CD14-positive monocyte (primary cell): ENCODE data around the gene SH2D1B. TPM values are rescaled to one million over a fixed set of nuclear protein-coding genes. Genes with fewer than 3 reads are reported as not detected.

Experiments used
- DNase-seq, 3 donors: peaks; one replicate each; pipeline ENCODE4 v3.0.0-alpha.2; 2011 to 2022
- H2AFZ ChIP-seq: 2 replicates; pipeline ENCODE4 v1.6.0; 2012; ENCODE audit warnings: mild to moderate bottlenecking, low read depth, low read length, inconsistent platforms; ENCODE audit not compliant: insufficient read depth, poor library complexity, severe bottlenecking
- H3K27ac ChIP-seq, 2 donors: 1 replicate in 1 of 2; 2 replicates in 1 of 2; pipeline ENCODE4 v1.5.1; 2012 to 2013; ENCODE audit warnings: low read length in 2 of 2, control low read depth in 1 of 2, inconsistent platforms in 1 of 2, low read depth in 1 of 2, mild to moderate bottlenecking in 1 of 2
- H3K27me3 ChIP-seq, 2 donors: one replicate each; pipeline versions ENCODE4 v1.6.0 to v1.6.1; 2011 to 2013; ENCODE audit warnings: low read length in 2 of 2; ENCODE audit not compliant: control insufficient read depth in 2 of 2, insufficient read depth in 2 of 2
- H3K36me3 ChIP-seq, 2 donors: replicated peaks in 1 of 2; 1 replicate in 1 of 2; 2 replicates in 1 of 2; pipeline versions ENCODE4 v1.5.1 to v1.6.1; 2012 to 2013; ENCODE audit warnings: low read length in 2 of 2, control low read depth in 1 of 2, inconsistent platforms in 1 of 2, mild to moderate bottlenecking in 1 of 2; ENCODE audit not compliant: insufficient read depth in 2 of 2, control insufficient read depth in 1 of 2
- H3K4me1 ChIP-seq, 2 donors: 1 replicate in 1 of 2; 2 replicates in 1 of 2; pipeline versions ENCODE4 v1.5.1 to v1.6.1; 2012 to 2013; ENCODE audit warnings: low read length in 2 of 2, control low read depth in 1 of 2, inconsistent platforms in 1 of 2, mild to moderate bottlenecking in 1 of 2, moderate library complexity in 1 of 2; ENCODE audit not compliant: insufficient read depth in 2 of 2, control insufficient read depth in 1 of 2
- H3K4me2 ChIP-seq: replicated peaks from 2 replicates; pipeline ENCODE3; 2012; ENCODE audit warnings: low read length, moderate library complexity, mild to moderate bottlenecking; ENCODE audit not compliant: poor library complexity, severe bottlenecking; ENCODE audit errors: extremely low read depth
- H3K4me3 ChIP-seq, 3 experiments: fragments of 200-600 bp in 1 of 3; sonication (generic) in 1 of 3; replicated peaks in 1 of 3; 1 replicate in 2 of 3; 2 replicates in 1 of 3; pipeline ENCODE4 v1.5.1; 2011 to 2013; ENCODE audit warnings: low read length in 3 of 3, mild to moderate bottlenecking in 3 of 3, control low read depth in 2 of 3, low read depth in 2 of 3, inconsistent platforms in 1 of 3, moderate library complexity in 1 of 3
- H3K79me2 ChIP-seq: 2 replicates; pipeline ENCODE4 v1.6.0; 2012; ENCODE audit warnings: mild to moderate bottlenecking, control low read depth, inconsistent platforms, low read length, moderate library complexity; ENCODE audit not compliant: insufficient read depth
- H3K9ac ChIP-seq: 2 replicates; pipeline ENCODE4 v1.6.0; 2017; ENCODE audit warnings: low read length, mild to moderate bottlenecking; ENCODE audit not compliant: insufficient read depth, poor library complexity, severe bottlenecking
- H3K9me3 ChIP-seq, 2 donors: replicated peaks in 1 of 2; 1 replicate in 1 of 2; 2 replicates in 1 of 2; pipeline versions ENCODE4 v1.5.1 to v1.6.1; 2012 to 2013; ENCODE audit warnings: low read length in 2 of 2, control low read depth in 1 of 2; ENCODE audit not compliant: control insufficient read depth in 1 of 2, insufficient read depth in 1 of 2
- H4K20me1 ChIP-seq: 2 replicates; pipeline ENCODE4 v1.6.0; 2012; ENCODE audit warnings: mild to moderate bottlenecking, low read length, control low read depth, moderate library complexity; ENCODE audit not compliant: insufficient read depth
- H3K27ac Mint-ChIP-seq, 7 donors: one replicate each; pipeline ENCODE4 v1.8.0; 2020; ENCODE audit warnings: mild to moderate bottlenecking in 7 of 7, mixed read lengths in 7 of 7, moderate library complexity in 6 of 7, inconsistent platforms in 2 of 7
- H3K27me3 Mint-ChIP-seq, 3 donors: one replicate each; pipeline ENCODE4 v1.8.0; 2021 to 2022; ENCODE audit warnings: low read depth in 3 of 3, mild to moderate bottlenecking in 3 of 3, mixed read lengths in 3 of 3, moderate library complexity in 3 of 3, inconsistent platforms in 1 of 3
- H3K36me3 Mint-ChIP-seq, 2 donors: one replicate each; pipeline ENCODE4 v1.8.0; 2020; ENCODE audit warnings: mixed read lengths in 2 of 2, inconsistent platforms in 1 of 2, mild to moderate bottlenecking in 1 of 2
- H3K4me1 Mint-ChIP-seq: one replicate; pipeline ENCODE4 v1.8.0; 2020; ENCODE audit warnings: mild to moderate bottlenecking, mixed read lengths
- H3K4me3 Mint-ChIP-seq, 2 donors: one replicate each; pipeline ENCODE4 v1.8.0; 2020; ENCODE audit warnings: mild to moderate bottlenecking in 2 of 2, mixed read lengths in 2 of 2, moderate library complexity in 1 of 2
- H3K9me3 Mint-ChIP-seq, 7 donors: one replicate each; pipeline ENCODE4 v1.8.0; 2020 to 2022; ENCODE audit warnings: mixed read lengths in 7 of 7, mild to moderate bottlenecking in 6 of 7, moderate library complexity in 6 of 7, inconsistent platforms in 2 of 7
- WGBS: methylation state at CpG from one replicate; pipeline ENCODE4 v1.1.5; 2013; ENCODE audit warnings: missing lambda C conversion rate; ENCODE audit not compliant: insufficient coverage; 5-methylcytosine and 5-hydroxymethylcytosine counted together
- intact Hi-C, 2 donors: fragments of 100-400 bp; cut with micrococcal nuclease; formaldehyde crosslinking; loops; one replicate each; pipeline versions ENCODE4 v1.15.0 to v1.15.1; 2023
- polyA plus RNA-seq, 3 donors: library from polyadenylated mRNA; depleted of rRNA in 1 of 3; unstranded in 2 of 3; stranded (reverse) in 1 of 3; fragments of 300-500 nt in 2 of 3; fragments of >200 nt in 1 of 3; fragmentation: Illumina TruSeq in 2 of 3; gene quantifications; 1 replicate in 2 of 3; 2 replicates in 1 of 3; pipeline ENCODE4 v1.2.3, GENCODE V29; 2012 to 2021
- TF ChIP-seq, protein P1 (sequence below): fragments of 200-600 bp; IDR thresholded peaks from one replicate; pipeline ENCODE4 v1.8.0; 2022; ENCODE audit warnings: antibody characterized with exemption, mild to moderate bottlenecking

Gene SH2D1B
- polyA plus RNA-seq, 3 donors: 0.88 to 2.9 (median 1.7) TPM

DNA sequence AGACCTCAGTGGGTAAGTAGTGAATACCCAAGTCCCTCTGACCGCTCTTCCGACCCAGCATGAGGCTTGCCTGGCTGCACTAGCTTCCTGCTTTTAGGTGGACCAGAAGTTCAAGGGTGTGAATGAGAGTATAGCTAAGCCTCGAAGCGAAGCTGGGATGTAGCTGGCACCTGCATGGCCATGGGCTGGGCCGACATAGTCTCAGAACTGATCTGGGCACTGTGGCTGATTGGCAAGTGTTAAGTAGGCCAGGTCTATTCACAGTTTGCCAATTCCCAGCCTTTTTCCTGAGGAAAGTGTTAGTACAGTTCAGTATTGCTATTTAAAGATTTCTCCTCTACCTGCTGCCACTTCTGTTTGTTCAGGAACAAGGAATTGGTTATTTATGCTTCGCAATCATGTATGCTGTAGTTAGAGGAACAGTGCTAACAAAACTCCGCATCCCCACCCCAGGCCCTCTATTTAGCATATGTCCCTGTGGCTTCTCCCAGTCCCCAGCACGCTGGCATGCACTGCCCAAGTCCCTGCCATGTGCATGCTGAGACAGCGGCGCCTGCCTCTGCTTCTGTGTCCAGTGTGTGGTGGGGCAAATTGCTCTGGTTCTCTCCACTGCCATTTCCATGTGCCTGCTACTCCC lies 51.6 kb downstream of the SH2D1B start:
- no peak overlapping the region for H3K27ac ChIP-seq
- intact Hi-C loops: no loop called here

DNA sequence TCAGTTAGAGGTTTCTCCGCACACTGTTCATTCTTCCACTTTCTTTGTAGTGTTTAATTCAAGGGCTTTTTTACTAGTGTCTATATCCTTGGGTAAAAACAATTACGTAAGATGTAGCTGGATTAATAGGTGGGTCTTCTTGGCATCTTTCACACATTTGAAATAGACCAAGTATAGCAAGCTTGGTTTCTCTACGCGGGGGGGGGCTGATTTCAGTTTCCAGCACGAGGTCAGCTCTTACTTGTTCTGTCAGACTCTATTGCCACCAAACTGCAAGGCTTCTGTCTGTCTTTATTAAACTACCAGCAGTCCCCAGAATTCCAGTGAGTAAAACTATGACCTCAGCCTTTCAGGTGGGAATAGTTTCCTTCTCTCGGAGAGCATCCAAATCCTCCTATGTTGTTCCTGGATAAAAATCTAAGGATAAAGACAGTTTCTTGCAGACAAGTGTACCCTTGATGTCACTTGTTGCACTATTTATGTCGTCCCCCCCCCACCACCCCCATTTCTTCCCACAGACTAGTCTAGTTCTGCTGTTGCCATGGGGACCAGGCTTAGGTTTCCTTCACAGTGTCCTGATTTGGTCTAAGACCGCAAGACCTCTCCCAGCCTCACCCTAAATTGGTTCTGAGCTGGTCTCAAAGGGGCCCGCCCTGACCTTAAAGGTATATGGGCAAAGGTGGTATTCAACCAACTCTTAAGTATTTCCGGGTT lies 52.3 kb downstream of the SH2D1B start:
- H3K36me3 ChIP-seq: no peaks in the 10 kb centered on the region
- no peak for DNase-seq
- H3K9me3 Mint-ChIP-seq: no peaks in the 10 kb centered on the region
- H3K4me1 Mint-ChIP-seq: peaks cover 13% of the 10 kb centered on the region
- no peak overlapping the region for H3K27ac Mint-ChIP-seq
- H3K4me2 ChIP-seq: no peak overlapping the region
- H3K27me3 Mint-ChIP-seq: peaks cover 0 to 5% (median 2%) of the 10 kb centered on the region in 3 donors
- H3K4me3 ChIP-seq: no peak overlapping the region
- peaks cover 0 to 12% of the 10 kb centered on the region in 2 donors for H3K36me3 Mint-ChIP-seq
- H3K4me3 Mint-ChIP-seq: no peak overlapping the region
- intact Hi-C loops: no loop called here
- peaks cover 0 to under 1% of the 10 kb centered on the region in 2 donors for H3K4me1 ChIP-seq
- no peaks in the 10 kb centered on the region for H3K27me3 ChIP-seq
- no peaks in the 10 kb centered on the region for H3K9me3 ChIP-seq
- H3K9ac ChIP-seq: no peak overlapping the region
- WGBS: 96% methylated on average over 4 of the region's 10 CpGs
- TF ChIP-seq, protein P1, sequence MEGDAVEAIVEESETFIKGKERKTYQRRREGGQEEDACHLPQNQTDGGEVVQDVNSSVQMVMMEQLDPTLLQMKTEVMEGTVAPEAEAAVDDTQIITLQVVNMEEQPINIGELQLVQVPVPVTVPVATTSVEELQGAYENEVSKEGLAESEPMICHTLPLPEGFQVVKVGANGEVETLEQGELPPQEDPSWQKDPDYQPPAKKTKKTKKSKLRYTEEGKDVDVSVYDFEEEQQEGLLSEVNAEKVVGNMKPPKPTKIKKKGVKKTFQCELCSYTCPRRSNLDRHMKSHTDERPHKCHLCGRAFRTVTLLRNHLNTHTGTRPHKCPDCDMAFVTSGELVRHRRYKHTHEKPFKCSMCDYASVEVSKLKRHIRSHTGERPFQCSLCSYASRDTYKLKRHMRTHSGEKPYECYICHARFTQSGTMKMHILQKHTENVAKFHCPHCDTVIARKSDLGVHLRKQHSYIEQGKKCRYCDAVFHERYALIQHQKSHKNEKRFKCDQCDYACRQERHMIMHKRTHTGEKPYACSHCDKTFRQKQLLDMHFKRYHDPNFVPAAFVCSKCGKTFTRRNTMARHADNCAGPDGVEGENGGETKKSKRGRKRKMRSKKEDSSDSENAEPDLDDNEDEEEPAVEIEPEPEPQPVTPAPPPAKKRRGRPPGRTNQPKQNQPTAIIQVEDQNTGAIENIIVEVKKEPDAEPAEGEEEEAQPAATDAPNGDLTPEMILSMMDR: no peak
- H2AFZ ChIP-seq: no peak overlapping the region
- no peaks in the 10 kb centered on the region for H3K79me2 ChIP-seq
- H4K20me1 ChIP-seq: no peaks in the 10 kb centered on the region
- no peak overlapping the region for H3K27ac ChIP-seq

More for the DNA sequence above, 51.6 kb downstream of the SH2D1B start:
- no peak for DNase-seq
- Histone ChIP-seq H4K20me1 (no peaks in the 10 kb centered on the region), H3K79me2 (no peaks in the 10 kb centered on the region), H3K4me2 (no peak overlapping the region), H2AFZ (no peak overlapping the region), H3K4me1 (no peaks in the 10 kb centered on the region), H3K9me3 (no peaks in the 10 kb centered on the region), H3K27me3 (no peaks in the 10 kb centered on the region), H3K36me3 (no peaks in the 10 kb centered on the region), H3K9ac (no peak overlapping the region), H3K4me3 (no peak overlapping the region)
- Mint-ChIP-seq H3K4me3 (no peak overlapping the region), H3K4me1 (peaks cover 12% of the 10 kb centered on the region), H3K9me3 (no peaks in the 10 kb centered on the region), H3K27me3 (peaks cover 0 to 5% (median 4%) of the 10 kb centered on the region in 3 donors), H3K36me3 (peaks cover 0 to 12% of the 10 kb centered on the region in 2 donors), H3K27ac (no peak overlapping the region)
- TF ChIP-seq, protein P1: no peak
- WGBS: 96% methylated on average over 5 of the region's 10 CpGs
